HFF-Myc (cell line): ENCODE results near the gene MPC1L.
A peak's percentile ranks its signal among the peaks of the same experiment; 100 is the strongest.
"Not testable (repeated sequence)": the region's sequence is repeated elsewhere in the genome, so short reads cannot be mapped to it uniquely, and the experiment has no call there.

Source experiments
- DNase-seq: peaks from one replicate; pipeline ENCODE4 v3.0.0-alpha.2; 2011; ENCODE audit warnings: low read depth; ENCODE audit errors: extremely low read depth
- H3K4me3 ChIP-seq: replicated peaks from 2 replicates; pipeline ENCODE4 v1.5.1; 2011; ENCODE audit warnings: low read depth, mild to moderate bottlenecking, control low read depth, low read length
- CTCF ChIP-seq: IDR thresholded peaks from 2 replicates; pipeline ENCODE4 v1.5.1; 2012; ENCODE audit warnings: mild to moderate bottlenecking, low read depth, low read length, control low read depth; ENCODE audit errors: missing control alignments

MPC1L gene

GRCh38 chrX:40580537-40581335 is 42.5 kb upstream of the MPC1L start, which contains the start of gene ATP6AP2:
TSS of gene ATP6AP2 (plus strand) at chrX:40580970. CDS start at chrX:40581066, 96 bp downstream.
- DNase-seq = peak; percentile 83
- no peak for TF ChIP-seq CTCF
- peak within 1 kb of the TSS; percentile 59 for H3K4me3 ChIP-seq

- no peak for TF ChIP-seq CTCF
- no peak for DNase-seq
- H3K4me3 ChIP-seq = peak overlapping the region; percentile 59
Observed at GRCh38 chrX:40581336-40581920, 41.8 kb upstream of the MPC1L start.

- DNase-seq, H3K4me3 ChIP-seq: not testable (repeated sequence)
Observed at GRCh38 chrX:40582178-40582577, 41.0 kb upstream of the MPC1L start.

DNA sequence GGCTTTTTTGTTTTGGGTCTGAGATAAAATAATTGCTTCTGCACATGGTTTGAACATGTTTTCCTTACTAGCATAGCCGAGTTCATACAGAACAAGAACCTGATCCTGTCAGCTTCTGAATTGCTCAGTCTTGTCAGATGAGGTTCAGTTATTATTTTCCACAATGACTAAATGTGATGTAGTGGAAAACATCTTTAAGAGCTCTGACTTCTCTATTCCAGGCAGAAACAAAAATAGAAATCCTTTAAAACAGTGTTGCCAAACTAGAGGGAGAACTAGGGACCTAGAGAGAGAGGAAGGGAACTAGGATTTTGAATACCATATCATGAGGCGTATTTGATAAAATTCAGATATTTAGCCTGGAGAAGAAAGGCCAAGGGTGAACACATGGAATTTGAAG is 40.4 kb upstream of the MPC1L start:
- no peak for DNase-seq
- TF ChIP-seq CTCF = no peak
- H3K4me3 ChIP-seq = no peak overlapping the region

DNA sequence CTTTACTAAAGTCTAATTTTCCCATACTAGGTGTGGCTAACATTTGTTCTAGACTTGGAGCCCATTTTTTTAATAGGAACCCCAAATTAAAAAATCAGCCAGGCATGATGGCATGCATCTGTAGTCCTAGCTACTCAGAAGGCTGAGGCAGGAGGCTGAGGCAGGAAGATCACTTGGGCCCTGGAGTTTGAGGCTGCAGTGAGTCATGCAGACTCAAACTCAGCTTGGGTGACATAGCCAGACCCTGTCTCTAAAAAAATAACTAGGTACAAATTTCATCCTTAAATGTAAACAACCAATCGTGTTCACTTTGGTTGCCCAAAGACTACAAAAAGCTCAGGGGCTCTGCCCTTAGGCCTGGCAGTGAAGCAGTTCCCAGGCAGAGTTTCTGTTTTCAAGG is 35.6 kb upstream of the MPC1L start:
- H3K4me3 ChIP-seq, DNase-seq: not testable (repeated sequence)

- H3K4me3 ChIP-seq, DNase-seq: not testable (repeated sequence)
Observed at GRCh38 chrX:40589616-40590321, 33.5 kb upstream of the MPC1L start.

- no peak for TF ChIP-seq CTCF
- H3K4me3 ChIP-seq = no peak overlapping the region
- no peak for DNase-seq
Observed at GRCh38 chrX:40603446-40603845, 19.8 kb upstream of the MPC1L start.

DNA sequence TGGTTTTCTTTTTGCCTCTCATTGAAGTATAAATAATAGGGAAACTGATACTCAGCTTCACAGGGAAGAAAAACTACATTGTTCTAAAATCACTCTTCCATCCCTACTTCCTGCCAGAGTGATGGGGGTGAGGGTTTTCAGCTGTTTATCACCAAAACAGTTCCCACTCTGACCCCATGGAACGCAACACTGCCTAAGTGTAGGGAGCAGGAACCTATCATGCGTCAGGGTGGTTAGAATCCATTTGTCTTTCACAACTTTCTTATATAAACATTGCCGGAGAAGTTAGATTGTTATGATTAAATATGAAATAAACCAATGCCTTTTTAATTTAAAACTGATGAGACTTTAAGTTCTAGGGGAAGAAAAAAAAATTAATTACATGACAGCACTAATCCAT is 15.8 kb upstream of the MPC1L start:
- no peak overlapping the region for H3K4me3 ChIP-seq
- DNase-seq = no peak
- no peak for TF ChIP-seq CTCF
